NT2/D1 (cell line): Measurements from ENCODE around the gene OR1S1.

Source experiments
- DNase-seq: peaks from one replicate; pipeline ENCODE4 v3.0.0-alpha.2; 2011; ENCODE audit warnings: low read depth, low spot score
- H3K27me3 ChIP-seq: 2 replicates; pipeline ENCODE4 v1.6.0; 2011; ENCODE audit warnings: mild to moderate bottlenecking; ENCODE audit not compliant: insufficient read length, insufficient read depth
- H3K36me3 ChIP-seq: 2 replicates; pipeline ENCODE4 v1.6.1; 2011; ENCODE audit warnings: mild to moderate bottlenecking, low read length, mixed read lengths; ENCODE audit not compliant: insufficient read depth, insufficient read length
- H3K4me1 ChIP-seq: 2 replicates; pipeline ENCODE4 v1.5.1; 2011; ENCODE audit not compliant: insufficient read depth, insufficient read length
- H3K4me3 ChIP-seq: 2 replicates; pipeline ENCODE4 v1.5.1; 2011; ENCODE audit warnings: low read depth; ENCODE audit not compliant: insufficient read length
- H3K9ac ChIP-seq: 2 replicates; pipeline ENCODE4 v1.6.0; 2011; ENCODE audit warnings: low read depth; ENCODE audit not compliant: insufficient read length
- H3K9me3 ChIP-seq: 2 replicates; pipeline ENCODE4 v1.5.1; 2011; ENCODE audit warnings: mild to moderate bottlenecking, low read length; ENCODE audit not compliant: insufficient read depth
- SUZ12 ChIP-seq: IDR thresholded peaks from 2 replicates; pipeline ENCODE4 v1.6.1; 2011; ENCODE audit not compliant: insufficient read length, insufficient read depth; ENCODE audit errors: extremely low read depth
- YY1 ChIP-seq: IDR thresholded peaks from 2 replicates; pipeline ENCODE4 v1.6.1; 2011; ENCODE audit not compliant: insufficient read length, insufficient read depth
- ZNF274 ChIP-seq: IDR thresholded peaks from 2 replicates; pipeline ENCODE4 v1.6.1; 2011; ENCODE audit warnings: mild to moderate bottlenecking, low read depth, low read length

The OR1S1 gene

DNA sequence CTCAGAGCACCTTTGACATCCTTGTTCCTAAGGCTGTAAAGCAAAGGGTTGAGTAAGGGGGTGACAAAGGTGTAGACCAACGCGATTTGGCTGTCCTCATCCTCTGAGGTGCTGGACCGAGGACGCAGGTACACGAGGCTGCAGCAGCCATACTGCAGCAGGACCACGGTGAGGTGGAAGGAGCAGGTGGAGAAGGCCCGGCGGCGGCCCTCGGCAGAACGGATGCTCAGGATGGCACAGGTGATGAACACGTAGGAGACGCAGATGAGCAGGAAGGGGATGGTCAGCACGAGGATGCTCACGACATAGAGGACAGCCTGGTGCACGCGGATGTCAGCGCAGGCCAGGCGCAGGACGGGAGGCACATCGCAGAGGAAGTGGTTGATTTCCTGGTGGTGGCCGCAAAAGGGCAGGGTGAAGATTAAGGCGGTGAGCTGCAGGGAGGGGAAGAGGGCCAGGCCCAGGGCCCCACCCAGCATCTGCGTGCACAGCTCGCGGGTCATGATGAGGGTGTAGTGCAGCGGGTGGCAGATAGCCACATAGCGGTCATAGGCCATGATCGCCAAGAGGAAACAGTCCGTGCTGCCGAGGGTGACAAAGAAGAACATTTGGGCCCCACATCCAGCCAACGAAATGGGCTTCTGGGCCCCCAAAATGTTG, 15.6 kb downstream of the OR1S1 start:
- no peak for DNase-seq
- no peaks in the 10 kb centered on the region for H3K27me3 ChIP-seq
- TF ChIP-seq ZNF274 (no peak), YY1 (no peak), SUZ12 (no peak)
- no peaks in the 10 kb centered on the region for H3K9me3 ChIP-seq
- no peak overlapping the region for H3K9ac ChIP-seq
- no peak overlapping the region for H3K4me3 ChIP-seq
- H3K4me1 ChIP-seq, result no peaks in the 10 kb centered on the region
- H3K36me3 ChIP-seq, result no peaks in the 10 kb centered on the region

DNA sequence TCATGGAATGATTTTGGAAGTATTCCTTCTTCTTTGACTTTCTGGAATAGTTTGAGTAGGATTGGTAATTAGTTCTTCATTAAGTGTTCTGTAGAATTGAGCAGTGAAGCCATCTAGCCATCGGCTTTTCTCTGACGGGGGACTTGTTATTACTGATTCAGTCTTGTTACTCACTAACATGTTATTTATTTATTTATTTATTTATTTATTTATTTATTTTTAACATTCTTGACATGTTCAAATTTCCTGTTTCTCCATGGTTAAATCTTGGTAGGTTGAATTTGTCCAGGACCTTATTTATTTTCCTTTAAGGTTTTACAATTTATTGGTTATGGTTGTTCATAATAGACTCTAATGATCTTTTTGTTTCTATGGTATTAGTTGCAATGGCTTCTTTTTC, 31.4 kb downstream of the OR1S1 start:
- TF ChIP-seq YY1, result no peak
- no peak for TF ChIP-seq ZNF274
- no peak for TF ChIP-seq SUZ12
- Histone ChIP-seq H3K27me3 (no peaks in the 10 kb centered on the region), H3K9ac (no peak overlapping the region), H3K9me3 (peaks cover 10% of the 10 kb centered on the region; the same call in 1 of the 2 replicates), H3K4me1 (no peaks in the 10 kb centered on the region), H3K4me3 (no peak overlapping the region), H3K36me3 (no peaks in the 10 kb centered on the region)
- no peak for DNase-seq

DNA sequence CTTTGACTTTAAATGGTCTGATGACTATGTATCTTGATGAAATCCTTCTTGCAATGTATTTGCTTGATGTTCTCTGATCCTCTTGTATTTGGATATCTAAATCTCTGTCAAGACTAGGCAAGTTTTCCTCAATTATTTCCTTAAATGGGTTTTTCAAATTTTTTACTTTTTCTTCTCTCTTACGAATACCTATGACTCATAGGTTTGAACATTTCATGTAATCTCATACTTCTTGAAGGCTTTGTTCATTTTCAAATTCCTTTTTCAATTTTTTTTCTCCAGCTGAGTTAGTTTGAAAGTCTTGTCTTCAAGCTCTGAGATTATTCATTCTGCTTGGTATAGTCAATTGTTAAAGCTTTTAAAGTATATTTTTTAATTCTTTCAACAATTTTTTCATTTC, 42.4 kb downstream of the OR1S1 start:
- H3K36me3 ChIP-seq, result no peaks in the 10 kb centered on the region
- no peaks in the 10 kb centered on the region for H3K27me3 ChIP-seq
- H3K9me3 ChIP-seq, result no peaks in the 10 kb centered on the region
- no peak overlapping the region for H3K4me3 ChIP-seq
- DNase-seq, result no peak
- no peak for TF ChIP-seq SUZ12
- TF ChIP-seq YY1, result no peak
- TF ChIP-seq ZNF274, result no peak
- H3K9ac ChIP-seq, result no peak overlapping the region
- H3K4me1 ChIP-seq, result no peaks in the 10 kb centered on the region

DNA sequence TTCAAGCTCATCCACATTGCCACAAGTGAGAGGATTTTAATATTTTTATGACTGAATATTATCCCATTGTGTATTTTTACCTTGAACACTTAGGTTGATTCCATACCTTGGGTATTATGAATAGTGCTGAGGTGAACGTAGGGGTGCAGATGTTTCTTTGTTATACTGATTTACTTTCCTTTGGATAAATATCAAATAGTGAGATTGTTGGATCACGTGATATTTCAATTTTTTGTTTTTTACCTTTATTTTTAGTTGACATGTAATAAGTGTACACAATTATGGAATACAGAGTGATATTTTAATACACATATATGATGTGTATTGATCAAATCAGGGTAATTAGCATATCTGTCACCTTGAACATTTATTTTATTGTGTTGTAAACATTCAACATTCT, 47.5 kb downstream of the OR1S1 start:
- H3K36me3 ChIP-seq, result no peaks in the 10 kb centered on the region
- H3K27me3 ChIP-seq, result no peaks in the 10 kb centered on the region

More for the DNA sequence above, 47.5 kb downstream of the OR1S1 start:
- no peaks in the 10 kb centered on the region for H3K4me1 ChIP-seq
- no peak for DNase-seq
- H3K4me3 ChIP-seq, result no peak overlapping the region
- TF ChIP-seq SUZ12, result no peak
- no peak for TF ChIP-seq ZNF274
- no peak for TF ChIP-seq YY1
- no peaks in the 10 kb centered on the region for H3K9me3 ChIP-seq
- no peak overlapping the region for H3K9ac ChIP-seq
